ENCODE data around the gene SMYD3. TPM values are rescaled to one million over a fixed set of nuclear protein-coding genes. Genes with fewer than 3 reads are reported as not detected.
"Not testable (repeated sequence)": the region's sequence is repeated elsewhere in the genome, so short reads cannot be mapped to it uniquely, and the experiment has no call there.

Gene SMYD3
- total RNA-seq, 2 donors from 2014 or later: 16.7 to 18.2 TPM

- intact Hi-C loops (cut with DNase I): no loop called here
- DNase-seq (ENCODE audit: low spot score): no peak
Measured at GRCh38 chr1:246081138-246081702, 425.9 kb downstream of the SMYD3 start.

DNA sequence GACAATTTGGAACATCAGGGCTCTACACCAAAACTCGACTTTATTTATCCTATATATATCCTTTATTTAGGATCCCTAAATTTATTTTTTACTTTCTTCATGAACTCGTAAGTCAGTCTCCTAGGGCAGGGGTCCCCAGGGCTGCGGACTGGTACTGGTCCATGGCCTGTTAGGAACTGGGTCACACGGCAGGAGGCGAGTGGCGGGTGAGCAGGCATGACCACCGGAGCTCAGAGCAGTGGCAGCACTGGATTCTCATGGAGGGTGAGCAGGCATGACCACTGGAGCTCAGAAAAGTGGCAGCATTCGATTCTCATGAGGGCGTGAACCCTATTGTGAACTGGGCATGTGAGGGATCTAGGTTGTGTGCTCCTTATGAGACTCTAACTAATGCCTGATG, 427.0 kb downstream of the SMYD3 start:
- intact Hi-C loops (cut with DNase I): no loop called here
- DNase-seq (ENCODE audit: low spot score): no peak

DNA sequence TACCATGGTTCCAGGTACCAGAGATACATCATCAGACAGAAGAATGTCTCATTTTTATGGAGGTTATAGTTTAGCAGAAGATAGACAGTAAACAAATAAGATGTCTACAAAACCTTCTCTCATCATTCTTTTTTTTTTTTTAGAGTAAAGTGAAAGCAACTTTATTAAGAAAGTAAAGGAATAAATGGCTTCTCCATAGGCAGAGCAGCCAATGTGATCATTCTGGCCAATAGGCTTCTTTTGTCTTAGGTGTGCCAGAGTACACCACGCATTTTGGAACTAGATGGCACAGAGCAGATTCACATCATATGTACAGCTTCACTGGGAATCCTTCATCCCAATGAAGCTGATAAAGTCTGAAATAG, 428.2 kb downstream of the SMYD3 start:
- intact Hi-C loops (cut with DNase I): no loop called here
- no peak for DNase-seq (ENCODE audit: low spot score)

GRCh38 chr1:246078126-246078887, 428.8 kb downstream of the SMYD3 start:
- no peak for DNase-seq (ENCODE audit: low spot score)
- intact Hi-C loops (cut with DNase I): no loop called here

DNA sequence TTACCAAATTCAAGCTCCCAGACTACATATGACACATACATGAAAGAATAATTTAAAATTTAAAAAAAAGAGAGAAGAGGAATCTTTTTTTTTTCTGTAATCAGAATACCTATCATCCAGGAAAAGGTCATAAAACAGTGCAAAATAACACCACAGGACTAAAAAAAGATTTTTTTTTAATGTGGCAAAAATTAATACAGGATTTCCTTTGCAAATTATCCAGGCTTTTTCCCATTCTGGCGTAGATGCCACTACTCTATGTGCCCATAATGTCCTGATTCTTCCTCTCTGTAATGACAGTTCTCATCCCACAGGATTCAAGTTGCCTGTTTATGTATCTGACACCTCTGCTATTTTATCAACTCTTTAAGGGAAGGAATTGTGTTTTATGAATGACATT, 429.6 kb downstream of the SMYD3 start:
- intact Hi-C loops (cut with DNase I): no loop called here
- DNase-seq (ENCODE audit: low spot score): no peak

GRCh38 chr1:246074421-246074820, 432.7 kb downstream of the SMYD3 start:
- DNase-seq (ENCODE audit: low spot score): no peak
- intact Hi-C loops (cut with DNase I): no loop called here

- intact Hi-C loops (cut with DNase I): no loop called here
- DNase-seq (ENCODE audit: low spot score): no peak
Measured at GRCh38 chr1:246072456-246072955, 434.6 kb downstream of the SMYD3 start.

- intact Hi-C loops (cut with DNase I); DNase-seq (ENCODE audit: low spot score): not testable (repeated sequence)
Measured at GRCh38 chr1:246071981-246072380, 435.1 kb downstream of the SMYD3 start.

GRCh38 chr1:246071561-246071960, 435.5 kb downstream of the SMYD3 start:
- DNase-seq (ENCODE audit: low spot score); intact Hi-C loops (cut with DNase I): not testable (repeated sequence)

- DNase-seq (ENCODE audit: low spot score): no peak
- intact Hi-C loops (cut with DNase I): no loop called here
Measured at GRCh38 chr1:246069581-246069980, 437.5 kb downstream of the SMYD3 start.

DNA sequence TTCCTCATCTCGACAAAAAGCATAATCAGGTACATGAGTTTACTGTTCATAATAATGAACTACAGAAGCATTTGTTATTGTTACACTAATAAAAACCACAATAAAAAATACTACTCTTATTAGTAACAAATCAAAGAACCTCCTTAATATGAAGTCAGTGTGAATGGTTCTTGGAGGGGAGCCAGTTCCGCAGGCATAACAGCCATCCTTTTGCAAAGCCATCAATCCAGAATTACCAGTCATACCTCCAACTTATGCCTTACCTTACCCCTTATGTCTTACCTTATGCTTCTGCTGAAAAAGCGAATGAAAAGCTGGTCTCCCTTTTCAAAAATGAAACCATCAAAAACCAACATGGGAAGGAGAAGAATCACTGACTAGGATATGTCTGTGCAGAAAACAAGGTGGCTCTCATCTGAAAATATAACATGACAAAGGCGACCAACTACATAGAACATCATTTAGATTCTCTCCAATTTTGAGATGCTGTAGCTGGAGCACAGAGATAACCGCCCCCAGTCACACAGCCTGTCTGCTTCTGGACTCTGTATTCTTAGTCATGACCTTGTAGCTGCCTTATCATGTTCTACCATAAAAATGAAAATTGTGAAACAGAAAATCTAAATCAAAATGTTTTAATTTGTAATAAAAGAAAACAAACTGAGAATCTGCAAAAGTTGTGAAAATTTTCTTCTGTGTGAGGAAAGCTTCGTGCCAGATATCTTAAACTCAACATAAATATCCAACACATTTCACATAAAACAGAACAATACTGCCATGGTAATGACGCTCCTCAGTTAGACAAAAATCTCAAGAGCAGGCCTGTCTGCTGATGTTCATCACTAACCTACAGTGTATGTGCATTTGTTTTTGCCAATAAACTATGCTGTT, 438.2 kb downstream of the SMYD3 start:
- intact Hi-C loops (cut with DNase I): no loop called here
- no peak for DNase-seq (ENCODE audit: low spot score)

DNA sequence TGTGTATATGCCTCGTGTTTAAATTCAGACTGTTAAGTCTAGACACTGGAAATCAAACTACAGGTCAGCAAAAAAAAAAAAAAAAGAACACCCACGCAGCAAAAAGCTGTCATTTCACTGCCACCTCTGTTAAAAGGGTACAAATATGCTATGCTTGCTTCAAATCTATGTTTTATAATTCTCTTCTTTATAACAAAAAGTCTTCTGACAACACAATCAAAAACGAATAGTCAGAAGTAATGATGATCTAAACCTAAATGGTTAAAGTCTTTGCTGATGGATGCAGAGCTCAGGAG, 438.9 kb downstream of the SMYD3 start:
- DNase-seq (ENCODE audit: low spot score): no peak
- intact Hi-C loops (cut with DNase I): no loop called here

- intact Hi-C loops (cut with DNase I): no loop called here
- DNase-seq (ENCODE audit: low spot score): no peak
Measured at GRCh38 chr1:246067432-246068216, 439.5 kb downstream of the SMYD3 start.

GRCh38 chr1:246066573-246066972, 440.5 kb downstream of the SMYD3 start:
- intact Hi-C loops (cut with DNase I): no loop called here
- DNase-seq (ENCODE audit: low spot score): no peak

- DNase-seq (ENCODE audit: low spot score): no peak
- intact Hi-C loops (cut with DNase I): no loop called here
Measured at GRCh38 chr1:246065592-246065991, 441.5 kb downstream of the SMYD3 start.

GRCh38 chr1:246064891-246065290, 442.2 kb downstream of the SMYD3 start:
- DNase-seq (ENCODE audit: low spot score): no peak
- intact Hi-C loops (cut with DNase I): no loop called here

GRCh38 chr1:246063013-246063616, 444.0 kb downstream of the SMYD3 start:
- intact Hi-C loops (cut with DNase I): no loop called here

DNA sequence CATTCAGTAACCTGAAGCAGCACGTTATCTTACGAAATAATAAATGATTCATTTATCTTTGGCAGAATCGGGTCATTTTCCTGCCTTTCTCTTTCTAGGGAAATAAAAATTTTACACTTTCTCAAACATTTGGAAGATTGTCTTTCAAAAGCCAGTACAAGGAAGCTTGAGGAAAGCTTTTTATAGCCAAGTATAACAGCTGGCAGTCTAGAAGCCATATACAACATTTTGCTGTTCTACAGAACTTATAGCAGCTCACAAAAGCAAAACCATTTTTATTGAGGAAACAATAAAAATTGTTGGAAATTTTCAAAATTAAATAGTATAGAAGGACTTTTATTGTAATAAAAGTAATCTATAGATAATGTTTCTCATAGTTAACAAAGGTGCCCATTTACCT, 448.6 kb downstream of the SMYD3 start:
- no peak for DNase-seq (ENCODE audit: low spot score)
- intact Hi-C loops (cut with DNase I): no loop called here

More at GRCh38 chr1:246063013-246063616, 444.0 kb downstream of the SMYD3 start:
- DNase-seq (ENCODE audit: low spot score): no peak

DNA sequence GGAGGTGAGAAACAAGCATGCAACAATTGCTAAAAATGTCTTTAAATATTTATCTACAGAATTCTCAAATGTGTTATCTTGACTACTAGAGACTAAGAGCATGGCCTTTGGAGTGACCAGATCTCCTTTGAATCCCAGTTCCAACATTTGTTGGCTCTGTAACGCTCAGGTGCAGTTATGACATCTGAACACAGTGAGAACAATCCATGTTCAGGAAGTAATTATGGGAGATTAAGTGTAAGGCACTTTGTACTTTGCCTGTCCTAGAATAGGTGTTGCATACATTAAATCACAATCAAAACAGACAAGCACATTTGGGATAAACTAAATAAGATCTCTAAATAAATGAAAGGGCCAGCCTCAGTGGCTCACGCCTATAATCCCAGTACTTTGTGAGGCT, 454.5 kb downstream of the SMYD3 start:
- DNase-seq (ENCODE audit: low spot score): no peak
- intact Hi-C loops (cut with DNase I): no loop called here
